Heart right ventricle (tissue), 16 donors: ENCODE measurements around the gene OTUD7B. TPM values are rescaled to one million over a fixed set of nuclear protein-coding genes. Genes with fewer than 3 reads are reported as not detected.

Source experiments
- ATAC-seq, 8 donors: fragments of 200-7000 bp; cut with Tn5 transposase; one replicate each; pipeline ENCODE4 v1.9.1; 2020; ENCODE audit warnings: mild to moderate bottlenecking in 8 of 8, moderate library complexity in 8 of 8, moderate number of reproducible peaks in 1 of 8
- DNase-seq, 2 donors: peaks; one replicate each; pipeline ENCODE4 v3.0.0-alpha.2; 2020
- H3K27ac ChIP-seq, 10 donors: fragments of 200-600 bp; sonication (generic) in 2 of 10; one replicate each; pipeline versions ENCODE4 v1.5.0 to v1.8.0; 2020 to 2022; ENCODE audit warnings: mild to moderate bottlenecking in 3 of 10
- H3K27me3 ChIP-seq, 7 donors: fragments of 200-600 bp; one replicate each; pipeline ENCODE4 v1.8.0; 2021 to 2022; ENCODE audit warnings: mild to moderate bottlenecking in 2 of 7
- H3K36me3 ChIP-seq, 9 donors: fragments of 200-600 bp; sonication (generic) in 1 of 9; one replicate each; pipeline versions ENCODE4 v1.5.0 to v1.8.0; 2020 to 2022; ENCODE audit warnings: mild to moderate bottlenecking in 2 of 9
- H3K4me1 ChIP-seq, 9 donors: fragments of 200-600 bp; sonication (generic) in 1 of 9; one replicate each; pipeline versions ENCODE4 v1.5.0 to v1.8.0; 2020 to 2022; ENCODE audit warnings: mild to moderate bottlenecking in 4 of 9
- H3K4me3 ChIP-seq, 10 donors: fragments of 200-600 bp; sonication (generic) in 2 of 10; one replicate each; pipeline versions ENCODE4 v1.5.0 to v1.8.0; 2020 to 2022; ENCODE audit warnings: mild to moderate bottlenecking in 7 of 10, moderate library complexity in 2 of 10
- H3K9me3 ChIP-seq, 11 donors: fragments of 200-600 bp in 10 of 11; sonication (generic) in 2 of 11; one replicate each; pipeline versions ENCODE4 v1.5.0 to v1.8.0; 2013 to 2022; ENCODE audit warnings: mild to moderate bottlenecking in 2 of 11, control low read depth in 1 of 11, moderate library complexity in 1 of 11
- CTCF ChIP-seq, 9 donors: fragments of 200-600 bp; sonication (generic) in 2 of 9; IDR thresholded peaks; one replicate each; pipeline versions ENCODE4 v1.5.0 to v1.8.0; 2021 to 2022; ENCODE audit warnings: antibody characterized with exemption in 9 of 9, mild to moderate bottlenecking in 5 of 9, moderate library complexity in 1 of 9
- WGBS, 2 donors: extraction: QIAGEN DNeasy Blood & Tissue Kit; methylation state at CpG; one replicate each; pipeline ENCODE4 v1.1.7; 2013; ENCODE audit warnings: inconsistent platforms in 1 of 2; 5-methylcytosine and 5-hydroxymethylcytosine counted together
- intact Hi-C, 10 donors: fragments of 100-400 bp; cut with DNase I; formaldehyde crosslinking; loops; one replicate each; pipeline versions ENCODE4 v1.11.1 to v1.14.2; 2022
- polyA plus RNA-seq, 2 donors: library from polyadenylated mRNA; stranded (reverse); fragments of 200-250 nt; gene quantifications; one replicate each; pipeline ENCODE4 v1.2.3, GENCODE V29; 2013
- total RNA-seq, 10 donors: library from RNA; stranded (reverse); fragmentation: NEBNext Ultra II Directional in 3 of 10; extraction: Animal tissue kit (Norgen Biotek cat#: 25700) in 3 of 10; gene quantifications; one replicate each; pipeline versions ENCODE4 v1.2.1 to v1.2.4, GENCODE V29; 2021 to 2023
- donor health status: Arrhythmogenic right ventricular cardiomyopathy.
- donor health status: ischemic (EF 13 %, LVEDD 7.1; RV severe dilation, severe dysfunction).
- donor health status: healthy with polysubstance abuse.
- donor health status: DM: no; HTN: yes; CAD: no.
- donor health status: DM: no; HTN: no; CAD: no.
- donor health status: ischemic (EF 25% LVEDD 6.9; RV normal size, moderate dysfunction).
- donor health status: ischemic (EF 25% LVEDD 5.7; RV mildly dilated, moderate dysfunction).
- donor health status: healthy.
- donor health status: DM: yes; HTN: yes; CAD: no.
- donor health status: Ischemic cardiomyopathy.
- donor health status: ischemic (EF 35%, LVEDD 5.7; RV mildly dilated, moderate dysfunction).
- donor health status: nonischemic (EF 11% LVEDD 7.7; RV severe dilation, severe dysfunction).
- donor health status: DM: yes; HTN: yes; CAD: no.
- donor health status: PGD.
- donor health status: ischemic (EF 29% LVEDD 5.4; RV normal size, mild dysfunction).
- donor health status: nonischemic (EF 23%, LVEDD 6.1; RV moderate dilation, normal function).

The OTUD7B gene
- total and polyA plus RNA-seq, 12 donors: 3.1 to 34.4 (median 28.1) TPM

- Histone ChIP-seq H3K4me1 (peaks cover 7 to 63% (median 40%) of the 10 kb centered on the region in 9 donors), H3K9me3 (no peaks in the 10 kb centered on the region), H3K27ac (no peak overlapping the region), H3K27me3 (peaks cover 0 to 98% (median 0%) of the 10 kb centered on the region in 7 donors), H3K36me3 (peaks cover 0 to 40% (median 4%) of the 10 kb centered on the region in 9 donors), H3K4me3 (no peak overlapping the region)
- DNase-seq (no peak), ATAC-seq (no peak)
- no peak for TF ChIP-seq CTCF (IDR thresholded peaks at IDR 0.05)
- 77 to 79% methylated on average over 4 of the region's 4 CpGs for WGBS, 2 donors
- intact Hi-C loops: loop anchor here in 3 of 10 donors (5.0 to 10.0 kb wide), 2 partner anchors 45 to 58 kb away; partner anchors contain the start of gene VPS45 (in 1 of the 3)
Measured at GRCh38 chr1:150006881-150007421, 3.6 kb downstream of the OTUD7B start.

- Histone ChIP-seq H3K4me1 (peaks cover 9 to 71% (median 46%) of the 10 kb centered on the region in 9 donors), H3K27ac (no peak overlapping the region), H3K36me3 (peaks cover 0 to 44% (median 7%) of the 10 kb centered on the region in 9 donors), H3K27me3 (peaks cover 0 to 98% (median 0%) of the 10 kb centered on the region in 7 donors), H3K4me3 (no peak overlapping the region), H3K9me3 (no peaks in the 10 kb centered on the region)
- no peak for ATAC-seq
- no peak for TF ChIP-seq CTCF (IDR thresholded peaks at IDR 0.05)
- WGBS, 2 donors: 24 to 41% methylated on average over 2 of the region's 2 CpGs
- intact Hi-C loops: loop anchor here in 3 of 10 donors (1.0 to 10.0 kb wide), 3 partner anchors 25 to 59 kb away; partner anchors contain the start of gene VPS45 (in 1 of the 3)
- DNase-seq: no peak
Measured at GRCh38 chr1:150005606-150006005, 4.9 kb downstream of the OTUD7B start.

GRCh38 chr1:150003801-150004200 is 6.7 kb downstream of the OTUD7B start:
- ATAC-seq (no peak), DNase-seq (no peak)
- 88 to 93% methylated on average over 3 of the region's 3 CpGs for WGBS, 2 donors
- peaks cover 0 to 99% (median 0%) of the 10 kb centered on the region in 7 donors for H3K27me3 ChIP-seq
- intact Hi-C loops: loop anchor here in 1 of 10 donors (10.0 kb wide), 1 partner anchor 61 kb away; the partner anchor contains the start of gene VPS45
- no peak for TF ChIP-seq CTCF (IDR thresholded peaks at IDR 0.05)
- H3K9me3 ChIP-seq: no peaks in the 10 kb centered on the region
- H3K36me3 ChIP-seq: peaks cover 0 to 56% (median 9%) of the 10 kb centered on the region in 9 donors
- H3K4me1 ChIP-seq: peaks cover 13 to 71% (median 47%) of the 10 kb centered on the region in 9 donors
- H3K4me3 ChIP-seq: no peak overlapping the region
- no peak overlapping the region for H3K27ac ChIP-seq

GRCh38 chr1:150002217-150002616 is 8.3 kb downstream of the OTUD7B start:
- peaks cover 0 to 56% (median 9%) of the 10 kb centered on the region in 9 donors for H3K36me3 ChIP-seq
- H3K27me3 ChIP-seq: peaks cover 0 to 93% (median 0%) of the 10 kb centered on the region in 7 donors
- peaks cover 6 to 71% (median 47%) of the 10 kb centered on the region in 9 donors for H3K4me1 ChIP-seq
- no peak overlapping the region for H3K27ac ChIP-seq
- no peaks in the 10 kb centered on the region for H3K9me3 ChIP-seq
- H3K4me3 ChIP-seq: no peak overlapping the region
- WGBS, 2 donors: 68 to 77% methylated on average over 2 of the region's 2 CpGs
- DNase-seq: no peak
- intact Hi-C loops: loop anchor here in 1 of 10 donors (10.0 kb wide), 1 partner anchor 63 kb away; the partner anchor contains the start of gene VPS45
- TF ChIP-seq CTCF (IDR thresholded peaks at IDR 0.05): no peak
- no peak for ATAC-seq
